IPS-15b (cell line): Measurements from ENCODE around the gene SLC35E4.
"Not testable (repeated sequence)": the region's sequence is repeated elsewhere in the genome, so short reads cannot be mapped to it uniquely, and the experiment has no call there.

Source experiments
- H3K27me3 ChIP-seq: one replicate; pipeline ENCODE4 v1.6.1; 2013; ENCODE audit warnings: low read length; ENCODE audit not compliant: control insufficient read depth, insufficient read depth
- H3K36me3 ChIP-seq: one replicate; pipeline ENCODE4 v1.6.1; 2013; ENCODE audit warnings: low read length; ENCODE audit not compliant: control insufficient read depth, insufficient read depth
- H3K4me1 ChIP-seq: one replicate; pipeline ENCODE4 v1.6.1; 2013; ENCODE audit warnings: mild to moderate bottlenecking, low read length; ENCODE audit not compliant: control insufficient read depth, insufficient read depth
- H3K4me3 ChIP-seq: one replicate; pipeline ENCODE4 v1.5.1; 2013; ENCODE audit warnings: low read depth, low read length
- H3K9ac ChIP-seq: one replicate; pipeline ENCODE4 v1.6.1; 2013; ENCODE audit warnings: low read depth, mild to moderate bottlenecking, low read length
- H3K9me3 ChIP-seq: one replicate; pipeline ENCODE4 v1.6.1; 2013; ENCODE audit warnings: mild to moderate bottlenecking, low read length; ENCODE audit not compliant: control insufficient read depth, insufficient read depth

The SLC35E4 gene

GRCh38 chr22:30614879-30615278 is 20.7 kb upstream of the SLC35E4 start:
- no peaks in the 10 kb centered on the region for H3K27me3 ChIP-seq
- H3K9ac ChIP-seq: no peak overlapping the region
- peaks cover 12% of the 10 kb centered on the region for H3K36me3 ChIP-seq
- no peak overlapping the region for H3K4me3 ChIP-seq
- no peaks in the 10 kb centered on the region for H3K9me3 ChIP-seq
- no peaks in the 10 kb centered on the region for H3K4me1 ChIP-seq

DNA sequence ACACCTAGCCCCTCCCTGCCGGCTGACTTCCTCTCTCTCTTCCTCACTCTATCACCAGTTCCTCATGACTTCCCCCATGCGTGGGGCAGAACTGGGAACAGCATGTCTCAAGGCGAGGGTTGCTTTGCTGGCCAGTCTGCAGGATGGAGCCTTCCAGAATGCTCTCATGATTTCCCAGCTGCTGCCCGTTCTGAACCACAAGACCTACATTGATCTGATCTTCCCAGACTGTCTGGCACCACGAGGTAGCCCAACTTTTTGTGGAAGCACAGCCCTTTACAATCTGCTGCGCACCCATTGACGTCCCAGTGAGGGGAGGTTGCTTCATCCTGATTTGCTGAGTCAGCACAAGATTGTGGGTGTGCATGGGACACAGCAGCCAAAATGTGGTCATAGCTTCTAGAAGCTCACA is 20.0 kb upstream of the SLC35E4 start:
- Histone ChIP-seq H3K27me3 (no peaks in the 10 kb centered on the region), H3K9me3 (no peaks in the 10 kb centered on the region), H3K4me1 (no peaks in the 10 kb centered on the region), H3K4me3 (no peak overlapping the region), H3K36me3 (peaks cover 8% of the 10 kb centered on the region), H3K9ac (no peak overlapping the region)

DNA sequence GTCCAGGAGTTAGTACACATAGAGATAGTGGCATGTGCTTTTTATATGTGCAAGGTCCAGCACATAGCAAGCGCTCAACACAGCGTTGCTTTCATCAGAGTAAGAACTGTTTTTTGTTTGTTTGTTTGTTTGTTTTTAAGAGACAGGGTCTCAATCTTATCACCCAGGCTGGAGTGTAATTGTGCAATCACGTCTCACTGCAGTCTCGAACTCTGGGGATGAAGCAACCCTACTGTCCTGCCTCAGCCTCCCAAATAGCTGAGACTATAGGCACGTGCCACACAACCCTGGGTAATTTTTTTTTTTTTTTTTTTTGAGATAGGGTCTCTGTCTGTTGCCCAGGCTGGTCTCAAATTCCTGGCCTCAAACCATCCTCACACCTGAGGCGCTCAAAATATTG is 17.8 kb upstream of the SLC35E4 start:
- Histone ChIP-seq H3K27me3 (no peaks in the 10 kb centered on the region), H3K4me3 (no peak overlapping the region), H3K9me3 (no peaks in the 10 kb centered on the region), H3K9ac (no peak overlapping the region), H3K4me1 (no peaks in the 10 kb centered on the region), H3K36me3 (peaks cover 10% of the 10 kb centered on the region)

DNA sequence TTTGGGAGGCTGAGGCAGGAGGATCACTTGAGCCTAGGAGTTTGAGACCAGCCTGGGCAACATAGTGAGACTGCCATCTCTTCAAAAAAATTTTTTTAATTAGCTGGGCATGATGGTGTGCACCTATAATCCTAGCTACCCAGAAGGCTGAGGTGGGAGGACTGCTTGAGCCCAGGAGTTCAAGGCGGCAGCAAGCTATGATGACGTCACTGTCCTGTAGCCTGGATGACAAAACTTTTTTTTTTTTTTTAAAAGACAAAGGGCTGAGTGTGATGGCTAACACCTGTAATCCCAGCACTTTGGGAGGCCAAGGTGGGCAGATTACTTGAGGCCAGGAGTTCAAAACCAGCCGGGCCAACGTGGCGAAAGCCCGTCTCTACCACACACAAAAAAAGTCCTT is 15.7 kb upstream of the SLC35E4 start:
- H3K9ac ChIP-seq, H3K9me3 ChIP-seq, H3K4me3 ChIP-seq, H3K36me3 ChIP-seq, H3K27me3 ChIP-seq, H3K4me1 ChIP-seq: not testable (repeated sequence)

DNA sequence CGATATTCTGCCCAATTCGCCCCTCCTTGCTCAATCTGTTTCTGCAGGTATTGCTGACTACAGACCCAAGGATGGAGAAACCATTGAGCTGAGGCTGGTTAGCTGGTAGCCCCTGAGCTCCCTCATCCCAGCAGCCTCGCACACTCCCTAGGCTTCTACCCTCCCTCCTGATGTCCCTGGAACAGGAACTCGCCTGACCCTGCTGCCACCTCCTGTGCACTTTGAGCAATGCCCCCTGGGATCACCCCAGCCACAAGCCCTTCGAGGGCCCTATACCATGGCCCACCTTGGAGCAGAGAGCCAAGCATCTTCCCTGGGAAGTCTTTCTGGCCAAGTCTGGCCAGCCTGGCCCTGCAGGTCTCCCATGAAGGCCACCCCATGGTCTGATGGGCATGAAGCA is 9.2 kb upstream of the SLC35E4 start:
- H3K9ac ChIP-seq: no peak overlapping the region
- no peaks in the 10 kb centered on the region for H3K4me1 ChIP-seq
- no peak overlapping the region for H3K4me3 ChIP-seq
- H3K36me3 ChIP-seq: peaks cover 9% of the 10 kb centered on the region
- no peaks in the 10 kb centered on the region for H3K27me3 ChIP-seq
- no peaks in the 10 kb centered on the region for H3K9me3 ChIP-seq

DNA sequence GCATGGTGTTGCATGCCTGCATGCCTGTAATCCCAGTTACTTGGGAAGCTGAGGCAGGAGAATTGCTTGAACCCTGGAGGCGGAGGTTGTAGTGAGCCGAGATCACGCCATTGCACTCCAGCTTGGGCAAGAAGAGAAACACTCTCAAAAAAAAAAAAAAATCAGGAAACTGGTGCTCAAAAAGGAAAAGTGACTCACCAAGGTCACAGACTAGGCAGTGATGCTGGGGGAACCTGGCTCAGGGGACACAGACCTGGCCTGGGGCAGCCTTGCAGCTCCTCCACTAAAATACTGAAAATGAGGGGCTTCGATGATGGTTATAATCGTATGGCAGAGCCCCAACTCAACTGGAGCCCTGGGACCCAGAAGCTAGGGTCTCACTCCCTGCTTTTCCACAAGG is 8.1 kb upstream of the SLC35E4 start:
- H3K36me3 ChIP-seq: peaks cover 5% of the 10 kb centered on the region
- no peaks in the 10 kb centered on the region for H3K4me1 ChIP-seq

GRCh38 chr22:30628491-30628890 is 7.1 kb upstream of the SLC35E4 start:
- Histone ChIP-seq H3K4me1 (no peaks in the 10 kb centered on the region), H3K4me3 (no peak overlapping the region), H3K27me3 (no peaks in the 10 kb centered on the region), H3K9me3 (no peaks in the 10 kb centered on the region), H3K36me3 (peaks cover 3% of the 10 kb centered on the region), H3K9ac (no peak overlapping the region)

More for the DNA sequence above, 8.1 kb upstream of the SLC35E4 start:
- Histone ChIP-seq H3K9ac (no peak overlapping the region), H3K4me3 (no peak overlapping the region), H3K9me3 (no peaks in the 10 kb centered on the region), H3K27me3 (no peaks in the 10 kb centered on the region)

- H3K9ac ChIP-seq, H3K36me3 ChIP-seq, H3K9me3 ChIP-seq, H3K4me3 ChIP-seq, H3K4me1 ChIP-seq, H3K27me3 ChIP-seq: not testable (repeated sequence)
Observed at GRCh38 chr22:30631469-30631868, 4.1 kb upstream of the SLC35E4 start.

DNA sequence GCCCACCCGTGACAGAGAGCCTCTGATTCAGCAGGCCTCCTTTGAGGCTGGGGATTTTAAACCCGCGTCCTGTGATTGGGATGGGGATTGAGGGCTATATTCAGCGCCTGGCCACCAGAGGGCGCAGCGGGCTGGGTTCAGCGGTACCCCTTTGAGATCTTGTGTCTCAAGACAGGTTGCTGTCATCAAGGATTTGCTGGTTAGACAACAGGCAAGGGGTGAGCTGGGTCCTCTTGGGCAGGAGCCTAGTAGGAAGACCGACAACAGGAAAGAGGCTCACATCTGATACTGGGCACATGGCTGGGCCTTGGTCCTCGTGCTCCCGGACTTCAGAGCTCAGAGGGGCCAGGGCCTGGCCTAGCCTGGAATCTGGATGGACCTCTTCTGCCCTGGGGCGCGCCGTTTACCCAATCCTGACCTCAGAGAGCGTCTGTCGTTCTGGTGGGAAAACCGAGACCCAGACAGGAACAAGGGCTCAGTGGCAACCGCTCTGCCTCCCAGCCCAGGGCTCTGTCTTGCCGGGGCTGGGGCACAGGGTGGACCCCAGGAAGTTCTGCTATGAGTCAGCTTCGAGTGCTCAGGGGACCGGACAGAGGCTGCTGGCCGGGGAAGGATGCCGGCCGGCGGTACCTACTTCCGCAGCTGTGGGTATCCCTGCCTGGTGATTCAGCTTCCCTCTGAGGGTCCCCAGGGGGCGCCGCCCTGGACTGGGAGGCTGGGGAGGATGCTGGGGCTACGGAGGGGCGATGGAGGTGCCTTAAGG is 929 bp upstream of the SLC35E4 start:
- H3K36me3 ChIP-seq: no peaks in the 10 kb centered on the region
- H3K9ac ChIP-seq: no peak overlapping the region
- no peaks in the 10 kb centered on the region for H3K9me3 ChIP-seq
- peak overlapping the region; percentile 75 for H3K4me3 ChIP-seq
- H3K27me3 ChIP-seq: peaks cover 2% of the 10 kb centered on the region
- H3K4me1 ChIP-seq: peaks cover 2% of the 10 kb centered on the region

DNA sequence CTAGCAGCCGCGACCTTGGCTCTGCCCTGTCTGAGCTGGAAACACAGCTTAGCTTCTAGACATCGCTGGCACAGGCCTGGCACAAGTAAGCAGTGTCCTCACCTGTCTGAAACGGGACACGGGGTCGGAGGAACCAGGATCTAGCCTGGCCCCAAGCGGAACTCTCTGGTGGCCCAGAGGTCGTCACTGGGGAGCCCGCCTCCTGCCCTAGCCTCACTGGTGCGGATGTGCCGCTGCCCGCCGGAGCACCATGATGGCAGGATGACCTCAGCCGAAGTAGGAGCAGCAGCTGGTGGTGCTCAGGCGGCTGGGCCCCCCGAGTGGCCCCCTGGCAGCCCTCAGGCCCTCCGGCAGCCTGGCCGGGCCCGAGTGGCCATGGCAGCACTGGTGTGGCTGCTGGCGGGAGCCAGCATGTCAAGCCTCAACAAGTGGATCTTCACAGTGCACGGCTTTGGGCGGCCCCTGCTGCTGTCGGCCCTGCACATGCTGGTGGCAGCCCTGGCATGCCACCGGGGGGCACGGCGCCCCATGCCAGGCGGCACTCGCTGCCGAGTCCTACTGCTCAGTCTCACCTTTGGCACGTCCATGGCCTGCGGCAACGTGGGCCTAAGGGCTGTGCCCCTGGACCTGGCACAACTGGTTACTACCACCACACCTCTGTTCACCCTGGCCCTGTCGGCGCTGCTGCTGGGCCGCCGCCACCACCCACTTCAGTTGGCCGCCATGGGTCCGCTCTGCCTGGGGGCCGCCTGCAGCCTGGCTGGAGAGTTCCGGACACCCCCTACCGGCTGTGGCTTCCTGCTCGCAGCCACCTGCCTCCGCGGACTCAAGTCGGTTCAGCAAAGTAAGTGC is 871 bp downstream of the SLC35E4 start:
- Histone ChIP-seq H3K4me1 (peaks cover 2% of the 10 kb centered on the region), H3K4me3 (peak overlapping the region; percentile 72), H3K36me3 (no peaks in the 10 kb centered on the region), H3K9ac (no peak overlapping the region), H3K9me3 (no peaks in the 10 kb centered on the region), H3K27me3 (peaks cover 2% of the 10 kb centered on the region)

GRCh38 chr22:30637701-30638114 is 2.1 kb downstream of the SLC35E4 start:
- Histone ChIP-seq H3K36me3 (no peaks in the 10 kb centered on the region), H3K4me1 (peaks cover 2% of the 10 kb centered on the region), H3K4me3 (peak overlapping the region; percentile 4), H3K9me3 (no peaks in the 10 kb centered on the region), H3K27me3 (peaks cover 2% of the 10 kb centered on the region), H3K9ac (no peak overlapping the region)

- Histone ChIP-seq H3K9me3 (no peaks in the 10 kb centered on the region), H3K4me1 (peaks cover 2% of the 10 kb centered on the region), H3K9ac (no peak overlapping the region), H3K27me3 (peaks cover 2% of the 10 kb centered on the region), H3K4me3 (no peak overlapping the region), H3K36me3 (no peaks in the 10 kb centered on the region)
Observed at GRCh38 chr22:30640361-30640760, 4.8 kb downstream of the SLC35E4 start.
